HCT116 (cell line): Measurements from ENCODE around the gene UGT1A9. TPM values are rescaled to one million over a fixed set of nuclear protein-coding genes. Genes with fewer than 3 reads are reported as not detected.

ENCODE experiments used
- ATAC-seq: fragments of 200-7000 bp; cut with Tn5 transposase; 2 replicates; pipeline ENCODE4 v1.9.1; 2020; ENCODE audit warnings: mild to moderate bottlenecking, moderate library complexity
- BruUV-seq: library from RNA; stranded (reverse); fragments of 400-500 nt; replicated peaks from 2 replicates; lab custom pipeline; 2021; lab: Mats Ljungman, UMichigan
- CTCF ChIA-PET: fragments of 300-600 bp; sonication (Branson Sonifier 250); formaldehyde crosslinking; loops from one replicate; lab custom pipeline; 2021; ENCODE audit warnings: antibody characterized with exemption; lab: Charles Lee
- POLR2A ChIA-PET: fragments of 300-600, 350-600 bp; sonication (Branson Sonifier 250); formaldehyde crosslinking; loops from one replicate; lab custom pipeline; 2021; ENCODE audit warnings: antibody characterized with exemption; lab: Charles Lee
- RAD21 ChIA-PET, 2 experiments: fragments of 300-600 bp; sonication (Branson Sonifier 250); formaldehyde crosslinking; loops; one replicate each; lab custom pipeline; 2023; ENCODE audit warnings: low total read pairs in 2 of 2; ENCODE audit not compliant: uncharacterized antibody in 2 of 2, unreplicated experiment in 2 of 2, low non-redundant PET in 1 of 2; lab: Charles Lee
- DNase-seq: peaks from one replicate; pipeline ENCODE4 v3.0.0-alpha.2; 2010; ENCODE audit warnings: low read depth, low spot score
- H2AFZ ChIP-seq: fragments of 200-600 bp; shearing (Covaris generic), sonication (generic); 2 replicates; pipeline ENCODE4 v1.6.1; 2017; ENCODE audit warnings: low read depth, mixed run types, mixed read lengths, antibody characterized with exemption, low read length; ENCODE audit not compliant: poor library complexity, severe bottlenecking
- H3K27ac ChIP-seq: 2 replicates; pipeline ENCODE4 v1.5.1; 2012; ENCODE audit warnings: low read depth, low read length
- H3K27me3 ChIP-seq: fragments of 200-600 bp; sonication (generic); 2 replicates; pipeline ENCODE4 v1.6.1; 2016; ENCODE audit warnings: mixed run types, low read length, mixed read lengths; ENCODE audit not compliant: insufficient read depth
- H3K36me3 ChIP-seq, 2 experiments: fragments of 200-500 bp in 1 of 2; fragments of 200-600 bp in 1 of 2; sonication (Bioruptor generic) in 1 of 2; sonication (generic) in 1 of 2; 2 replicates each; pipeline versions ENCODE4 v1.5.1 to v1.6.1; 2014 to 2016; ENCODE audit warnings: low read length in 2 of 2, inconsistent platforms in 1 of 2, mixed read lengths in 1 of 2, mixed run types in 1 of 2; ENCODE audit not compliant: insufficient read depth in 2 of 2, control insufficient read depth in 1 of 2
- H3K4me1 ChIP-seq, 2 experiments: fragments of 200-600 bp in 1 of 2; sonication (generic) in 1 of 2; 2 replicates each; pipeline versions ENCODE4 v1.5.1 to v1.6.1; 2012 to 2017; ENCODE audit warnings: low read length in 2 of 2, inconsistent platforms in 1 of 2, mild to moderate bottlenecking in 1 of 2, mixed read lengths in 1 of 2, mixed run types in 1 of 2, moderate library complexity in 1 of 2; ENCODE audit not compliant: insufficient read depth in 2 of 2, control insufficient read depth in 1 of 2
- H3K4me2 ChIP-seq: fragments of 200-600 bp; sonication (generic); 2 replicates; pipeline ENCODE4 v1.6.1; 2017; ENCODE audit warnings: mixed run types, low read length, mixed read lengths
- H3K4me3 ChIP-seq, 2 experiments: fragments of 200-600 bp in 1 of 2; sonication (generic) in 1 of 2; replicated peaks in 1 of 2; 2 replicates each; pipeline ENCODE4 v1.5.1; 2011 to 2016; ENCODE audit warnings: low read length in 2 of 2, control low read depth in 1 of 2, low read depth in 1 of 2, mild to moderate bottlenecking in 1 of 2, mixed read lengths in 1 of 2, mixed run types in 1 of 2
- H3K79me2 ChIP-seq: fragments of 200-600 bp; sonication (generic); 2 replicates; pipeline ENCODE4 v1.6.1; 2017; ENCODE audit warnings: mild to moderate bottlenecking, mixed run types, low read length, moderate library complexity, mixed read lengths; ENCODE audit not compliant: insufficient read depth
- H3K9ac ChIP-seq: fragments of 200-600 bp; sonication (generic); 2 replicates; pipeline ENCODE4 v1.6.1; 2016; ENCODE audit warnings: low read length, mixed read lengths
- H3K9me2 ChIP-seq: fragments of 200-600 bp; sonication (generic), shearing (Covaris generic); 2 replicates; pipeline ENCODE4 v1.6.1; 2017; ENCODE audit warnings: mixed run types, mild to moderate bottlenecking, moderate library complexity; ENCODE audit not compliant: insufficient read depth
- H3K9me3 ChIP-seq, 2 experiments: fragments of 200-500 bp in 1 of 2; fragments of 200-600 bp in 1 of 2; sonication (Bioruptor generic) in 1 of 2; sonication (generic) in 1 of 2; 2 replicates each; pipeline ENCODE4 v1.6.1; 2014 to 2017; ENCODE audit warnings: low read length in 2 of 2, mixed read lengths in 2 of 2, inconsistent platforms in 1 of 2, low read depth in 1 of 2, mild to moderate bottlenecking in 1 of 2, mixed run types in 1 of 2, moderate library complexity in 1 of 2; ENCODE audit not compliant: control insufficient read depth in 1 of 2, insufficient read depth in 1 of 2
- H4K20me1 ChIP-seq: fragments of 200-600 bp; sonication (generic), shearing (Covaris generic); 2 replicates; pipeline ENCODE4 v1.6.1; 2017; ENCODE audit warnings: mixed run types, mild to moderate bottlenecking, moderate library complexity; ENCODE audit not compliant: insufficient read depth
- CBX3 ChIP-seq: IDR thresholded peaks from 2 replicates; pipeline ENCODE4 v1.6.1; 2012; ENCODE audit warnings: low read depth
- CEBPB ChIP-seq: IDR thresholded peaks from 2 replicates; pipeline ENCODE4 v1.6.1; 2012; ENCODE audit warnings: low read depth
- EGR1 ChIP-seq: IDR thresholded peaks from 2 replicates; pipeline ENCODE4 v1.6.1; 2012; ENCODE audit warnings: low read depth
- ELF1 ChIP-seq: IDR thresholded peaks from 2 replicates; pipeline ENCODE4 v1.6.1; 2012; ENCODE audit warnings: low read depth, borderline replicate concordance
- EZH2phosphoT487 ChIP-seq: fragments of 200-600 bp; IDR thresholded peaks from 2 replicates; pipeline ENCODE4 v1.6.1; 2018; ENCODE audit warnings: antibody characterized with exemption, borderline replicate concordance
- FOSL1 ChIP-seq: IDR thresholded peaks from 2 replicates; pipeline ENCODE4 v1.6.1; 2012; ENCODE audit warnings: low read depth
- JUND ChIP-seq: IDR thresholded peaks from 2 replicates; pipeline ENCODE4 v1.6.1; 2012
- POLR2A ChIP-seq: IDR thresholded peaks from 2 replicates; pipeline ENCODE4 v1.7.0; 2011; ENCODE audit warnings: borderline replicate concordance; ENCODE audit not compliant: insufficient read depth, insufficient read length; ENCODE audit errors: extremely low read depth
- POLR2AphosphoS5 ChIP-seq: IDR thresholded peaks from 2 replicates; pipeline ENCODE4 v1.6.1; 2011; ENCODE audit warnings: mild to moderate bottlenecking, low read depth, low read length, moderate library complexity
- RAD21 ChIP-seq: IDR thresholded peaks from 2 replicates; pipeline ENCODE4 v1.6.1; 2012; ENCODE audit warnings: low read depth, mild to moderate bottlenecking
- SIN3A ChIP-seq: IDR thresholded peaks from 2 replicates; pipeline ENCODE4 v1.6.1; 2012; ENCODE audit warnings: low read depth
- SRF ChIP-seq: IDR thresholded peaks from 2 replicates; pipeline ENCODE4 v1.6.1; 2012; ENCODE audit warnings: low read depth
- TCF7L2 ChIP-seq: IDR thresholded peaks from 2 replicates; pipeline ENCODE4 v1.7.0; 2011; ENCODE audit warnings: borderline replicate concordance, inconsistent platforms; ENCODE audit not compliant: insufficient read depth, insufficient read length; ENCODE audit errors: extremely low read depth
- intact Hi-C: fragments of 100-400 bp; cut with micrococcal nuclease; formaldehyde crosslinking; loops from 2 replicates; pipeline ENCODE4 v1.10.0; 2022
- total RNA-seq: library from RNA; stranded (reverse); gene quantifications from one replicate; pipeline ENCODE4 v1.2.1, GENCODE V29; 2021; ENCODE audit not compliant: unreplicated experiment
- TF ChIP-seq, protein P1 (sequence below): IDR thresholded peaks from 2 replicates; pipeline ENCODE4 v1.6.1; 2012
- TF ChIP-seq, protein P2 (sequence below), 3 experiments: fragments of 200-600 bp in 1 of 3; sonication (generic) in 1 of 3; IDR thresholded peaks in 2 of 3; conservative IDR thresholded peaks in 1 of 3; 2 replicates each; pipeline ENCODE4 v1.5.1; 2012 to 2017; ENCODE audit warnings: low read depth in 2 of 3, low read length in 2 of 3, antibody characterized with exemption in 1 of 3, borderline replicate concordance in 1 of 3, control low read depth in 1 of 3, mild to moderate bottlenecking in 1 of 3, mixed read lengths in 1 of 3, mixed run types in 1 of 3, moderate library complexity in 1 of 3; ENCODE audit not compliant: insufficient read depth in 1 of 3
- TF ChIP-seq, protein P3 (sequence below): IDR thresholded peaks from 2 replicates; pipeline ENCODE4 v1.6.1; 2011; ENCODE audit warnings: mild to moderate bottlenecking, low read length, moderate library complexity; ENCODE audit not compliant: insufficient replicate concordance; ENCODE audit errors: extremely low read depth

Gene UGT1A9
- total RNA-seq, 1 experiment from 2014 or later = not detected

DNA sequence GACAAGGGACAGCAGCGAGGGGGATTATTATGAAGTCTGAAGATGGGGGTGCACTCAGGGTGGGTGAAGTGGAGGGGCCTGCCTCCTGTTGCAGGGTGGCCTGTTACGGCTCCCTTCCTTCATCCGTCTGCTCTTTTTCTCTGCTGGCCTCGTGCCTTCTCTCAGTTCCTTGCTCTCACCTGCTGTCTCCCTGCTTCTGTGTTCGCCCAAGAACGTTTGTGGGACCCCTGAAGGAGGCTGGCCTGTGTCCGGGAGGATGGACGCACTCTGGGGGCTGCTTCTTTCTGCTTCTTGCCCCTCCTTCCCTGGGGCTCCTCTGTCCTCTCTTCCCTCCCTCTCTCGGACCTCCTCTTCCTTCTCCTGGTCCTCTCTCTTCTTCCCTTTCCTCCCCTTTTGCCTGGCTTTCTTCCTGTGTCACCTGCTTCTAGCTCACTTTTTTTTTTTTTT lies 120.2 kb downstream of the UGT1A9 start:
- intact Hi-C loops = no loop called here
- POLR2A ChIA-PET = no interaction called here
- no peak for DNase-seq

More for the DNA sequence above, 120.2 kb downstream of the UGT1A9 start:
- no peaks in the 10 kb centered on the region for H3K79me2 ChIP-seq
- no peak for ATAC-seq
- BruUV-seq = no TSS peak
- H3K4me2 ChIP-seq = no peak overlapping the region
- no peaks in the 10 kb centered on the region for H4K20me1 ChIP-seq
- no peak overlapping the region for H2AFZ ChIP-seq
- no peaks in the 10 kb centered on the region for H3K36me3 ChIP-seq
- ChIA-PET RAD21 (no interaction called here), CTCF (no interaction called here)
- no peaks in the 10 kb centered on the region for H3K4me1 ChIP-seq
- no peak overlapping the region for H3K27ac ChIP-seq
- no peak overlapping the region for H3K4me3 ChIP-seq
- no peaks in the 10 kb centered on the region for H3K27me3 ChIP-seq
- no peaks in the 10 kb centered on the region for H3K9me2 ChIP-seq
- no peaks in the 10 kb centered on the region for H3K9me3 ChIP-seq
- TF ChIP-seq TCF7L2 = no peak
- TF ChIP-seq POLR2AphosphoS5 = no peak
- TF ChIP-seq FOSL1 = no peak
- TF ChIP-seq SIN3A = no peak
- no peak for TF ChIP-seq JUND
- no peak for TF ChIP-seq POLR2A
- TF ChIP-seq, protein P1, sequence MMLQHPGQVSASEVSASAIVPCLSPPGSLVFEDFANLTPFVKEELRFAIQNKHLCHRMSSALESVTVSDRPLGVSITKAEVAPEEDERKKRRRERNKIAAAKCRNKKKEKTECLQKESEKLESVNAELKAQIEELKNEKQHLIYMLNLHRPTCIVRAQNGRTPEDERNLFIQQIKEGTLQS = no peak
- TF ChIP-seq CBX3 = no peak
- TF ChIP-seq, protein P2, sequence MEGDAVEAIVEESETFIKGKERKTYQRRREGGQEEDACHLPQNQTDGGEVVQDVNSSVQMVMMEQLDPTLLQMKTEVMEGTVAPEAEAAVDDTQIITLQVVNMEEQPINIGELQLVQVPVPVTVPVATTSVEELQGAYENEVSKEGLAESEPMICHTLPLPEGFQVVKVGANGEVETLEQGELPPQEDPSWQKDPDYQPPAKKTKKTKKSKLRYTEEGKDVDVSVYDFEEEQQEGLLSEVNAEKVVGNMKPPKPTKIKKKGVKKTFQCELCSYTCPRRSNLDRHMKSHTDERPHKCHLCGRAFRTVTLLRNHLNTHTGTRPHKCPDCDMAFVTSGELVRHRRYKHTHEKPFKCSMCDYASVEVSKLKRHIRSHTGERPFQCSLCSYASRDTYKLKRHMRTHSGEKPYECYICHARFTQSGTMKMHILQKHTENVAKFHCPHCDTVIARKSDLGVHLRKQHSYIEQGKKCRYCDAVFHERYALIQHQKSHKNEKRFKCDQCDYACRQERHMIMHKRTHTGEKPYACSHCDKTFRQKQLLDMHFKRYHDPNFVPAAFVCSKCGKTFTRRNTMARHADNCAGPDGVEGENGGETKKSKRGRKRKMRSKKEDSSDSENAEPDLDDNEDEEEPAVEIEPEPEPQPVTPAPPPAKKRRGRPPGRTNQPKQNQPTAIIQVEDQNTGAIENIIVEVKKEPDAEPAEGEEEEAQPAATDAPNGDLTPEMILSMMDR (IDR thresholded peaks at IDR 0.05 in 2 of 3, conservative IDR thresholded peaks at IDR 0.05 in 1 of 3; ENCODE audit: borderline replicate concordance in 1 of 3, insufficient read depth in 1 of 3, low read depth in 2 of 3, low read length in 2 of 3) = no peak
- TF ChIP-seq RAD21 = no peak
- no peak for TF ChIP-seq EGR1
- TF ChIP-seq ELF1 = no peak
- no peak for TF ChIP-seq EZH2phosphoT487
- no peak for TF ChIP-seq SRF
- TF ChIP-seq, protein P3, sequence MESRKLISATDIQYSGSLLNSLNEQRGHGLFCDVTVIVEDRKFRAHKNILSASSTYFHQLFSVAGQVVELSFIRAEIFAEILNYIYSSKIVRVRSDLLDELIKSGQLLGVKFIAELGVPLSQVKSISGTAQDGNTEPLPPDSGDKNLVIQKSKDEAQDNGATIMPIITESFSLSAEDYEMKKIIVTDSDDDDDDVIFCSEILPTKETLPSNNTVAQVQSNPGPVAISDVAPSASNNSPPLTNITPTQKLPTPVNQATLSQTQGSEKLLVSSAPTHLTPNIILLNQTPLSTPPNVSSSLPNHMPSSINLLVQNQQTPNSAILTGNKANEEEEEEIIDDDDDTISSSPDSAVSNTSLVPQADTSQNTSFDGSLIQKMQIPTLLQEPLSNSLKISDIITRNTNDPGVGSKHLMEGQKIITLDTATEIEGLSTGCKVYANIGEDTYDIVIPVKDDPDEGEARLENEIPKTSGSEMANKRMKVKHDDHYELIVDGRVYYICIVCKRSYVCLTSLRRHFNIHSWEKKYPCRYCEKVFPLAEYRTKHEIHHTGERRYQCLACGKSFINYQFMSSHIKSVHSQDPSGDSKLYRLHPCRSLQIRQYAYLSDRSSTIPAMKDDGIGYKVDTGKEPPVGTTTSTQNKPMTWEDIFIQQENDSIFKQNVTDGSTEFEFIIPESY = no peak
- no peak for TF ChIP-seq CEBPB
- no peak overlapping the region for H3K9ac ChIP-seq
